A549 (cell line): ENCODE measurements around the gene TMEM126A. TPM values are rescaled to one million over a fixed set of nuclear protein-coding genes. Genes with fewer than 3 reads are reported as not detected.
A peak's percentile ranks its signal among the peaks of the same experiment; 100 is the strongest.
"Not testable (repeated sequence)": the region's sequence is repeated elsewhere in the genome, so short reads cannot be mapped to it uniquely, and the experiment has no call there.

Experiments used
- ATAC-seq, 2 experiments: fragments of 200-7000 bp in 1 of 2; fragments of >200 bp in 1 of 2; cut with Nextera tagmentation in 1 of 2; cut with Tn5 transposase in 1 of 2; 3 replicates each; pipeline versions ENCODE4 v1.8.0 to v1.9.1; 2018 to 2020; ENCODE audit warnings: mild to moderate bottlenecking in 1 of 2, moderate library complexity in 1 of 2
- CTCF ChIA-PET: fragments of 300-600 bp; sonication (Branson Sonifier 250); formaldehyde crosslinking; extraction: SDS; loops from one replicate; lab custom pipeline; 2021; ENCODE audit warnings: antibody characterized with exemption, inconsistent platforms; lab: Yijun Ruan, JAX
- POLR2A ChIA-PET: fragments of 350-600 bp; formaldehyde crosslinking; extraction: SDS; loops from one replicate; lab custom pipeline; 2021; ENCODE audit warnings: antibody characterized with exemption, inconsistent platforms; lab: Yijun Ruan, JAX
- DNase-seq, 2 experiments: peaks; one replicate each; pipeline versions ENCODE4 v3.0.0 to v3.0.0-alpha.2; 2011 to 2016; ENCODE audit warnings: low read depth in 1 of 2, low spot score in 1 of 2
- FAIRE-seq: peaks from 2 replicates; lab custom pipeline; 2011; peaks lifted over from hg19 to GRCh38; lab: Jason Lieb, UNC
- H3K27ac ChIP-seq, 2 experiments: fragments of >200 bp; sonication (Bioruptor Twin); formaldehyde crosslinking; 3 replicates each; pipeline ENCODE4 v1.5.1; 2016 to 2017
- H3K4me1 ChIP-seq: fragments of >200 bp; sonication (Bioruptor Twin); formaldehyde crosslinking; 3 replicates; pipeline ENCODE4 v1.6.1; 2016
- H3K4me2 ChIP-seq: fragments of >200 bp; sonication (Bioruptor Twin); formaldehyde crosslinking; 3 replicates; pipeline ENCODE4 v1.6.1; 2016
- H3K4me3 ChIP-seq: fragments of >200 bp; sonication (Bioruptor Twin); formaldehyde crosslinking; 3 replicates; pipeline ENCODE4 v1.5.1; 2016
- H3K9me3 ChIP-seq: fragments of >200 bp; sonication (Bioruptor Twin); formaldehyde crosslinking; 3 replicates; pipeline ENCODE4 v1.6.1; 2016
- BCL3 ChIP-seq: fragments of >200 bp; sonication (Bioruptor Twin); formaldehyde crosslinking; IDR thresholded peaks from 3 replicates; pipeline ENCODE4 v1.6.1; 2016
- BHLHE40 ChIP-seq: IDR thresholded peaks from 2 replicates; pipeline ENCODE4 v1.6.1; 2012; ENCODE audit warnings: low read depth, low read length, inconsistent platforms
- CBX8 ChIP-seq: fragments of 200-600 bp; sonication (generic); IDR thresholded peaks from 2 replicates; pipeline ENCODE4 v1.6.1; 2016
- E2F6 ChIP-seq: IDR thresholded peaks from 2 replicates; pipeline ENCODE4 v1.6.1; 2012; ENCODE audit warnings: low read depth, borderline replicate concordance
- EHF ChIP-seq: fragments of 250-450 bp; sonication (Bioruptor Pico); IDR thresholded peaks from 2 replicates; pipeline ENCODE4 v1.5.0; 2020; ENCODE audit warnings: mild to moderate bottlenecking
- ELK1 ChIP-seq: fragments of 150-350 bp; IDR thresholded peaks from 2 replicates; pipeline ENCODE4 v1.6.1; 2014; ENCODE audit warnings: low read depth, mild to moderate bottlenecking, low read length
- EP300 ChIP-seq, 2 experiments: fragments of >200 bp; sonication (Bioruptor Twin); formaldehyde crosslinking; IDR thresholded peaks; 2 replicates in 1 of 2; 3 replicates in 1 of 2; pipeline ENCODE4 v1.6.1; 2016 to 2017
- FOSL2 ChIP-seq, 2 experiments: fragments of 450-650 bp in 1 of 2; fragments of >200 bp in 1 of 2; sonication (Bioruptor Twin) in 1 of 2; formaldehyde crosslinking; IDR thresholded peaks; 2 replicates each; pipeline versions ENCODE4 v1.5.0 to v1.6.1; 2016 to 2020; ENCODE audit warnings: mild to moderate bottlenecking in 1 of 2, moderate library complexity in 1 of 2
- FOXS1 ChIP-seq: fragments of 250-450 bp; sonication (Bioruptor Pico); IDR thresholded peaks from 2 replicates; pipeline ENCODE4 v1.5.0; 2020; ENCODE audit warnings: mild to moderate bottlenecking, moderate library complexity
- HDAC2 ChIP-seq: fragments of 200-600 bp; sonication (generic); IDR thresholded peaks from 2 replicates; pipeline ENCODE4 v1.6.1; 2016
- HOXB5 ChIP-seq: fragments of 250-450 bp; sonication (Bioruptor Pico); IDR thresholded peaks from 2 replicates; pipeline ENCODE4 v1.5.0; 2020; ENCODE audit warnings: mild to moderate bottlenecking, moderate library complexity
- KDM5A ChIP-seq: fragments of 200-600 bp; sonication (generic); IDR thresholded peaks from 2 replicates; pipeline ENCODE4 v1.6.1; 2016; ENCODE audit warnings: antibody characterized with exemption, mild to moderate bottlenecking
- MAFK ChIP-seq: fragments of 450-650 bp; IDR thresholded peaks from 2 replicates; pipeline ENCODE4 v1.6.1; 2014; ENCODE audit not compliant: partially characterized antibody
- MYC ChIP-seq: IDR thresholded peaks from 2 replicates; pipeline ENCODE4 v1.6.1; 2012; ENCODE audit warnings: mild to moderate bottlenecking, inconsistent platforms, low read length, improper control_type of control experiment, borderline replicate concordance
- NR3C1 ChIP-seq: fragments of >200 bp; sonication (Bioruptor Twin); formaldehyde crosslinking; IDR thresholded peaks from 3 replicates; pipeline ENCODE4 v1.6.1; 2017
- PBX3 ChIP-seq: IDR thresholded peaks from 2 replicates; pipeline ENCODE4 v1.6.1; 2012
- POLR2A ChIP-seq: IDR thresholded peaks from 2 replicates; pipeline ENCODE4 v1.6.1; 2012; ENCODE audit warnings: mild to moderate bottlenecking, low read length
- SREBF2 ChIP-seq: fragments of 450-650 bp; IDR thresholded peaks from 2 replicates; pipeline ENCODE4 v1.6.1; 2014; ENCODE audit warnings: mild to moderate bottlenecking, moderate library complexity
- ZC3H11A ChIP-seq: fragments of 450-650 bp; IDR thresholded peaks from 2 replicates; pipeline ENCODE4 v1.6.1; 2014; ENCODE audit warnings: antibody characterized with exemption, mild to moderate bottlenecking
- ZFP36 ChIP-seq: fragments of 450-650 bp; IDR thresholded peaks from 2 replicates; pipeline ENCODE4 v1.6.1; 2014; ENCODE audit warnings: borderline replicate concordance; ENCODE audit not compliant: partially characterized antibody
- WGBS: methylation state at CpG from one replicate; pipeline ENCODE4 v1.1.6; 2017; ENCODE audit errors: missing lambda C conversion rate; 5-methylcytosine and 5-hydroxymethylcytosine counted together
- polyA plus RNA-seq, 4 experiments: library from polyadenylated mRNA; depleted of rRNA in 3 of 4; stranded (reverse); fragments of >200 nt; fragmentation: RNase III in 1 of 4; extraction: RNeasy Plus Mini Kit Qiagen cat#74134 plus additional on column Dnase treatment in 1 of 4; gene quantifications; 2 replicates in 3 of 4; 3 replicates in 1 of 4; pipeline ENCODE4 v1.2.3, GENCODE V29; 2011 to 2017

TMEM126A gene
- polyA plus RNA-seq, 2 of the 4 experiments (the other 2 are of a cell fraction): 74.9 to 123 TPM

- no peak for ATAC-seq
- POLR2A ChIA-PET: no interaction called here
Observed at GRCh38 chr11:85668157-85668556, 20.4 kb downstream of the TMEM126A start.

GRCh38 chr11:85670949-85671663 lies 23.3 kb downstream of the TMEM126A start:
- DNase-seq, H3K4me2 ChIP-seq, H3K4me3 ChIP-seq, POLR2A ChIA-PET, CTCF ChIA-PET, H3K27ac ChIP-seq, FAIRE-seq, H3K4me1 ChIP-seq, H3K9me3 ChIP-seq, ATAC-seq: not testable (repeated sequence)

More at GRCh38 chr11:85668157-85668556, 20.4 kb downstream of the TMEM126A start:
- Histone ChIP-seq H3K4me3 (no peak overlapping the region), H3K4me2 (no peak overlapping the region), H3K9me3 (no peaks in the 10 kb centered on the region), H3K4me1 (peaks cover 6% of the 10 kb centered on the region), H3K27ac (no peak overlapping the region)
- TF ChIP-seq FOSL2 (IDR thresholded peaks at IDR 0.05) (no peak), FOSL2 (CRISPR knock-in tag; IDR thresholded peaks at IDR 0.05) (no peak), MAFK (peak; percentile 70)
- DNase-seq (no peak), FAIRE-seq (no peak)
- CTCF ChIA-PET: interaction anchor here (1.0 to 1.6 kb wide), 3 partner anchors 11 to 187 kb away, joined by 3 to 4 read pairs (median 3); partner anchors contain the start of gene CCDC83
- WGBS: 90% methylated on average over 1 of the region's 1 CpG

GRCh38 chr11:85672105-85672902 lies 24.5 kb downstream of the TMEM126A start:
- Histone ChIP-seq H3K4me1 (no peaks in the 10 kb centered on the region), H3K4me2 (no peak overlapping the region), H3K4me3 (no peak overlapping the region), H3K27ac (no peak overlapping the region), H3K9me3 (no peaks in the 10 kb centered on the region)
- DNase-seq: no peak
- WGBS: 58% methylated on average over 7 of the region's 8 CpGs
- no peak for FAIRE-seq
- ATAC-seq: no peak
- ChIA-PET CTCF (no interaction called here), POLR2A (no interaction called here)
- TF ChIP-seq POLR2A (no peak), CBX8 (no peak), KDM5A (no peak), MYC (no peak), HOXB5 (CRISPR knock-in tag) (no peak), BCL3 (no peak), FOXS1 (CRISPR knock-in tag) (no peak), HDAC2 (no peak), ZFP36 (no peak), E2F6 (no peak), SREBF2 (no peak), PBX3 (no peak), EP300 (IDR thresholded peaks at IDR 0.05) (no peak), EHF (CRISPR knock-in tag) (no peak), NR3C1 (no peak)

- DNase-seq (no peak), FAIRE-seq (no peak)
- WGBS: 65% methylated on average over 3 of the region's 3 CpGs
Observed at GRCh38 chr11:85673393-85673792, 25.6 kb downstream of the TMEM126A start.

More at GRCh38 chr11:85673393-85673792, 25.6 kb downstream of the TMEM126A start:
- ATAC-seq: no peak
- no peak overlapping the region for H3K4me3 ChIP-seq
- TF ChIP-seq ZC3H11A: no peak
- TF ChIP-seq ELK1: no peak
- no peak for TF ChIP-seq NR3C1
- TF ChIP-seq BHLHE40: no peak
- no peak overlapping the region for H3K4me2 ChIP-seq
- no peaks in the 10 kb centered on the region for H3K4me1 ChIP-seq
- no peaks in the 10 kb centered on the region for H3K9me3 ChIP-seq
- H3K27ac ChIP-seq: no peak overlapping the region
- ChIA-PET POLR2A (interaction anchor here (1.3 kb wide), 1 partner anchor 8 kb away, joined by 3 read pairs; the partner anchor contains the start of gene CREBZF), CTCF (no interaction called here)
